HPDE6-E6E7 (cell line): ENCODE data around the gene LARP4B.
"Not testable (repeated sequence)": the region's sequence is repeated elsewhere in the genome, so short reads cannot be mapped to it uniquely, and the experiment has no call there.

Source experiments
- DNase-seq: peaks from one replicate; pipeline ENCODE4 v3.0.0; 2011; ENCODE audit warnings: missing footprints; ENCODE audit errors: extremely low spot score

LARP4B gene

DNA sequence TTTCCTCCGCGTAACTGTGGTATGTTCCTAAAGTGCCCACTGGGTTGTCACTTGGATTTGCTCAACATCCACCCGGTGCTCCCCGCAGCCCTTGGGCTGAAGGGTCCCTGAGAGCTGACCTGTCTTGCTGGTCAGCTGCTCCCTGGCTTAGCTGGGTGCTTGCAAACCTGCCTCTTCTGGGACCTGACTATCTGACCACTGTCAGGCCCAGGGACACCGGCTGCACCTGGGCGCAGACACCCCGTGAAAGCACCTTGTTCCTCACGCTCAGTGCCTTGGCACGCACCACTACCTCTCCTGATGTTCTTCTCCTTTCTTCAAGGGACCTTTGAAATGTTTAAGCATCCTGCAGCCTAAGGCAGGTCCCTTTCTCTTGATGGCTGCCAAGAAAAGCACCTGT, 26.6 kb upstream of the LARP4B start:
- DNase-seq: no peak

DNA sequence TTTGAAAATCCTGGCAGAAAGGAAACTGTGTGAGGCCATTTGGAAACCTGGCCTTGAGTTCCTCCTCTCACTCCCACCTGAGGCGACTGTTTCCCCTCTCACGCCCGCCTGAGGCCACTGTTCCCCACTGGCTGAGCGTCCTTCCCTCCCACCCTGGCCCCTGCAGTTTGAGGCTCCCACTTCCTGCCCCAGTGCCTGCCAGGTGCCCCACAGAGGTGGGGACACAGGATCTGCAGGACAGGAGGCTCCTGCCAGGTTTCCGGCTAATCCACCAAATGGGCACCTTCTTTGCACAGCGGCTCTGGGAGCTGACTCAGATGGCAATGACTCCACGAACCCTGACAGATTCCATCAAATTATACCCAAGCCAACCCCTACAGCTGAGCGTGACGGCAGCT, 24.3 kb upstream of the LARP4B start:
- no peak for DNase-seq

DNA sequence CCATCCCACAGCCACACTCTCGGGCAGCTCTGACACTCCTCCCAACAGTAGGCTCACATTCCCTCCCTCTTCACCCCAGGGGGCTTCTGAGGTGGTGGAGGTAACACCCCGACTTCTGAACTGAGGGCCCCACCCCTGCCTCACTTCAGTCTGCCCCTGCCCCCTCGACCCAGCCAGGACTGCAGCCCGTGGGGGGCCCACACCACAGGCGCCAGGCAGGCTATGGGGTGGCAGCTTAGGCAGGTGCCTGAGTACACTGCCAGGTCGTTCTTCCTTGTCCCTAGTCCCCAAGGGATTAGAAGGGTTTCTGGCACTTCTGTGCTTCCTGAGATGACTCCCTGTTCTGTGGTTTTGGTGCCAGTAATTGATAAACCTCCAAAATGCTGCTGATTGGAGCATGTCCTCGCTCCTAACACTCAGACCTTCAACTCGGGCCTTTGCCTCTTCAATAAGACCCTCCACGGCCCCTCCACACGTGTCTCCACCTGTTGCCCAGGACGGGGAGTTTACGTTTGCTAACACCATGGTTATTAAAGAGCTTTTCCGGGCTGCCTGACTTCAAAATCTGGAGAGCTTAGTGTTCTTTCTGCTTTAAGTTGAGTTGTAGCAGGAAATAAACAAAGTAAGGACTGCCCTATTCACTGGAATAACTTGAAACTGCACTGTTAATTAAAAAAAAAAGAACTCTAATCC, 23.8 kb upstream of the LARP4B start:
- DNase-seq: no peak

DNA sequence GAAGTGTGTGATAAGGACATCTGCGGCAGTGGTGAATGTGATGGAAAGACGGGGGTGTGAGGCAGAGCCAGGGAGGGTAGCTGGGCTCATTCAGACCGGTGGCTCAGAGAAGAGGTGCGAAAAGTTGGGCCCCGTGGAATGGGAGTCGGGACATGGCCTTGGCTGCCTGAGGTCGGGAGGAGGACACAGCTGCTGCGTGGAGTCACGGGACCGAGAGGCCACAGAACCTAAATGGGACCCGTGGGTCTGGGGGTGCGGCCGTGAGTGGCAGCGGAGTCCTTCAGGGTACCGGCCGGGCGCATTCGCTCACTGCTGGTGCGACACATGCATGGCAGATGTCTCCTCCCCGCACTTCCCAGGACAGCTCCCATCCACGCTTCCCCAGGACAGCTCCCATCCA, 22.9 kb upstream of the LARP4B start:
- no peak for DNase-seq

DNA sequence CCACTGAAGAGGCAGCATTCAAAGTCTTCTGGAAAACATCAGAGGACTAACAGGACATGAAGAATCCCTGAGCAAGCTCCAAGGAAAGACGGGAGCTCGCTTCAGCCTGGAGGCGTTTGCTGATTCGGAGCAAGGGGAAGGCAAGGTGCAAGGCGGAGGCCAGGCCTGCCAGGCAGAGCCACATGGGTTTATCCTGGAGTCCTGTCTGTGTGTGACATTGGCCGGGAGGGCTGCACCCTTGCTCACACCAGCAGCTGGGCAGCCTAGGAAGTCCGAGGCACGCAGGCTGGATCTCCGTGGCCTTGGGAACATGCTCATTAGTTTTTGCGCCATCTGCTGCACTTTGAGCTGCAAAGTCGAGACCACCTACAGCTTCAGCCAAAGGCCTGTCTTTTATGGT, 22.3 kb upstream of the LARP4B start:
- no peak for DNase-seq

DNA sequence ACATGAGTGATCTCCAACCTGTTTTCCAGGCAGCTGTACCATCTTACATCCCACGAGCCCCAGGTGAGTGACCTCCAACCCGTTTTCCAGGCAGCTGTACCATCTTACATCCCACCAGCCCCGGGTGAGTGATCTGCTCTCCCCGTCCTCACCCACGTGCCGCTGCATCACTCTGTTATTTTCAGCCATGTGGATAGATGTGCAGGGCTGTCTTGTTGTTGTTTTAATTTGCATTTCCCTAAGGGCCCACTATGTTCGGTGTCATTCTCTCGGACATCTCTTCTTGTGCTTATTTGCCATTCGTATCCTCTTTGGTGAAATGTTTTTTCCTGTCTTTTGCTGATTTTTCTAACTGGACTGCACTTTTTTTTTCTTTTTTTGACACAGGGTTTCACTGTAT, 17.9 kb upstream of the LARP4B start:
- DNase-seq: no peak

DNA sequence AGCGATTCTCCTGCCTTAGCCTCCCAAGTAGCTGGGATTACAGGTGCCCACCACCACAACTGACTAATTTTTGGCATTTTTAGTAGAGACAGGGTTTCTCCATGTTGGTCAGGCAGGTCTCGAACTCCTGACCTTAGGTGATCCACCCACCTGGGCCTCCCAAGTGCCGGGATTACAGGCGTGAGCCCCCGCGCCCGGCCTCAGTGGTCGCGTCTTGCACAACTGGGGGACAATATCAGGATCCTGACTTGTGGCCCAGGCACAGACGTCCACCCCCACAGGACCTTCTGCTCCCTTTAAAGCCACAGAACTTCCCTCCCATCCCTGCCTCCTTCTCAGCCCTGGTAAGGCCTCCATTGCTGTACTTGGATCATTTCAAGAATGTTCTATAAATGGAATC, 16.8 kb upstream of the LARP4B start:
- DNase-seq: no peak

GRCh38 chr10:947881-948280, 16.4 kb upstream of the LARP4B start:
- no peak for DNase-seq

- DNase-seq: no peak
Measured at GRCh38 chr10:947051-947450, 15.5 kb upstream of the LARP4B start.

GRCh38 chr10:945778-946177, 14.3 kb upstream of the LARP4B start:
- no peak for DNase-seq

DNA sequence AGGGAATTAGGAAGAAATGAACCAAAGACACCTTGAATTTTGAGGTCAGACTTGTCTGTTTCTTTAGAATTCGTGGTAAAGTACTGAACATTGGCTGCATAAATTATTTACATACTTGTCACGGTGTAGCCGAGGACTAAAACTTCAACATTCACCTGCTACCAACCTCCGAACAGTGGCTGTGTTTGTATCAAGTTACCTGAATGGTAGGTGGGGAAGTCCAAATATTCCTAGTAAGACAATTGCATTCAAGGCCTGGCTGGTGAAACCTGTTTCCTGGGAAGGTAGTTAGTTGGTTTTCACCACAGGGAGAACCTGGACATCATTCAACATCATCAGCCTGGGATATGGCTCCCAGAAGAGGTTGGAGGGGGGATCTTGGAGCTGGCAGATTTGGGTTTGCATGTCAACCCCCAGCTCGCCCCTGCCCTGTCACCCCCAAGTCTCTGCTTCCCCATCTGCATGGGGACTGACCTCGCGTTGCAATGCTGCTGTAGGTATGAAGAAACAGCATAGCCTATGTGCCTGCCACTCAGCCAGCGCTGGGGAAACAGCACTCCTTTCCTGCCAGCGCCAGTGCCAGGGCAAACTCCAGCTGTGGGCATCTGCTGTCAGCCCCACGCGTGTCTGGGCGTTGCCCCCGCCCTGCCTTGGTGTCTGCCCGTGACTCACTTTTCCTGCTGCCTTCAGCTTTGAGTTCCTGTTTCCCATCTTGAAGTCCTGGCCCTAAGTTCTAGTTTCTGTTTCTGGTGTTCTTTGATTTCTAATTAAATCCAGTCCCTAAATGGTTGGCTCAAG, 12.7 kb upstream of the LARP4B start:
- no peak for DNase-seq

- DNase-seq: no peak
Measured at GRCh38 chr10:943334-944033, 12.0 kb upstream of the LARP4B start.

- no peak for DNase-seq
Measured at GRCh38 chr10:938941-939678, 7.6 kb upstream of the LARP4B start.

- DNase-seq: no peak
Measured at GRCh38 chr10:934746-935406, 3.4 kb upstream of the LARP4B start.

DNA sequence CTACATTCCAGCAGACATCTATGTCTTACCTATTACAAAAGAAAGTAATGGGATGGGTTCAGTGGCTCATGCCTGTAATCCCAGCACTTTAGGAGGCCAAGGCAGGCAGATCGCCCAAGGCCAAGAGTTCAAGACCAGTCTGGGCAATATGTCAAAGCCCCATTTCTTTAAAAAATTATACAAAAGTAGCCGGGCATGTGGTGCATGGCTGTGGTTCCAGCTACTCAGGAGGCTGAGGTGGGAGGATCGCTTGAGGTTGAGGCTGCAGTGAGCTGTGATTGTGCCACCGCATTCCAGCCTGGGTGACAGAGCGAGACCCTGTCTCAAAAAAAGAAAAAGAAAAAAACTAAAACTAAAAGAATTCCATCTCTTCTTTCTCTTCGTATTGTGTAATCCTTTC, 2.7 kb upstream of the LARP4B start:
- DNase-seq: not testable (repeated sequence)

GRCh38 chr10:932589-932988, 1.1 kb upstream of the LARP4B start:
- no peak for DNase-seq

DNA sequence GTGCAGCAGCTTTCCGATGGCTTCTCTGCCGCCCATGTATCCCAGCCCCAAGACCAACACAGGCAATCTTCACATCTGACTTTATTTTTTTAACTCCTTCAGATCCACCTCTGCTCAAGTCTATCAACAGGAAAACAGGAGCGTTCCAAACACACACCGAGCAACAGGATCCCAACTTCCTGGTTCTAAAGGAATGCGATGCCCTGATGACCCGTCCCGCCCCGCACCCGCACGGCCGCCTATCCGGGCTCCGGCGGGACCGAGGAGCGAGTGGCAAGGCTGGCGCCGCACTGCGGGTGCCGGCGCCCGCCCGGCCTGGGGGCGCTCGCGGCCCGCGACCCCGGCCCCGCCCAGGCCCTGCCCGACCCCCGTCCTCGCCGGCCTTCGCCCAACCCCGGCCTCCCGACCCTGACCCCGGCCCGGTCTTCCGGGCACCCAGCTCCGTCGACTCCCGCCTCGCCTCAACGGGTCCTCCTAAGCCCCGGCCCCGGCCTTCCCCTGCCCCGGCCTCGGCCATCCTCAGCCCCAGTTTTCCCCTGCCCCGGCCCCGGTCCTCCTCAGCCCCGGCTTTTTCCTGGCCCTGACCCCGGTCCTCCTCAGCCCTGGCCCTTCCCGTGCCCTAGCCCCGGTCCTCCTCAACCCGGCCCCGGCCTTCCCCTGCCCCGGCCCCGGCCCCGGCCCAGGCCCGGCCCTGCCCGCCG, 730 bp downstream of the LARP4B start:
- peak; percentile 17 for DNase-seq

DNA sequence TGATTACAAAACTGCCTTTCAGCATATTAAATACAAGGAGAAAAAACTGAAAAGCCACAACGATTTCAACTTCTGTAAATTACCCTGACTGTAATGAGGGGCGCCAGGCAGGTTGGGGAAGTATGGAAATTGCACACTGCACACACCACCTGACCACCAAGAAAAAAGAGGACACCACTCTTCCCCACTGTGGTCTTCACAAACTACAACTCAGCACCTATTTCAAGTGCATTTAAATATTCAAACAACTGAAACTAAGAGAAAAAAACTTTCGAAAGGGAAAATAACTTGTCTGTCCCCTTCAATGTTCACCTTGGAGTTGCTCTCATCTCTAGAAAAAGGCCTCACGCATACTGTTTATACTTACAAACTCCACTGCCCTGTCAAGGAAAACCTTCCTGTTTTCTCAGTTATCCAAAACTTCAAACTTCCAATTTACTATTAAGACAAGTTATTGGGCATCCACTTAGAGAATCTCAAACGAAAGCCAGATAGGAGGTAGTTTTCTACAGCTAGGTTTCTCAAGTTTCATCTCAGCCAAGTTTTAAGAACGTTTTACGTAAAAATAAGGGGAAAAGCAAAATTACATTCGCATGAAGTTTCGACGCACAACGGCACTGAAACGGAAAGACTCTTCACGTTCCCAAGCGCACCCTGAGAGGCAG, 1.4 kb downstream of the LARP4B start:
- no peak for DNase-seq

DNA sequence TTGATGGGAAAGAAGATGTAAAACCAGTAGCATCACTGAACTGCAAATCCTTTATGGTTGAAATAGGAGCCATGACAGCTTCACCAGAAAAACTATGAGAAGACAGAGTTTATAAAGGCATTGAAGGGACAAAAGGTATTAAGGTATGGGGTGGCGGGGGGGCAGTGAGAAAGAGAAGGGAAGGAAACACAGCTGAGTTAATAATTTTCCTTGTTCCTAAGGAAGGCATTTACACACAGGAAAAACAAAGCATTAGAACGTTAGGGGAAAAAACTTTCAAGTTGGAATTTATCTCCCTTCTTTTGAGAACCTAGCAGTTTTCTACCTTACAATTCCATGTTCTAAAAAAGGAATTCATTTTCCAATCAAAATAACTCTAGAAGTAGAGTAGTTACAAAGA, 4.4 kb downstream of the LARP4B start:
- DNase-seq: no peak

DNA sequence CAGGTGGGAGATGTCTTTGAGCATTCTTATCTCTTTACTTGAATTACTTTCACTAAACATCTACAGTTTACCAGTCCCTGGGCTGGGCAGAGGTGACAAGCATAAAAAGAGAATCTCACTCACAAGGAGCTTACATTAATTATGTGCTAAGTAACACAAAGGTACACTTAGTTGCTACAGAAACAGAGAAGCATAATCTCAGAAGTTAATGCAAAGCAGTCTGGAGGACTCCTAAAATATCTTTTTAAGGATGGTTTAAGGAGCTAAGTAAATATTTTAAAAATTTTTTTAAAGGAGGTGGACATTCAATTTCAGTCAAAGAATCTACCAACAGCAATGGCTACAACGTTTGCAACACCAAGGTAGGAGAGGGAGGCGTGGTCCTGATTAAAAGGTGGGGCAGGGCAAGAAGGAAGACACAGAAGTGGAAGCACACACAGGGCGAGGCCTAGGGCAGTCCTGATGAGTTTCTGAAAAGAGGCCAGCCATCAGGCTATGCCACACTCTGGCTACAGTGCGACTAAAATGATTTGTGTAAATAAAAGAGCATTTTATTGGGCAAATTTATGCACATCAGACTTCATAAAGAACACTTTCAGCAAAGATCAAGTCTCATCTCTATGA, 5.3 kb downstream of the LARP4B start:
- no peak for DNase-seq
